ENCODE data around the gene THADA.

The THADA gene

GRCh38 chr2:43425659-43426058, 170.2 kb downstream of the THADA start:
- H3K4me1 ChIP-seq (ENCODE audit: insufficient read depth, low read length, severe bottlenecking), result peaks cover 33% of the 10 kb centered on the region
- no peak overlapping the region for H2AFZ ChIP-seq (ENCODE audit: low read length)
- no peaks in the 10 kb centered on the region for H4K20me1 ChIP-seq (ENCODE audit: insufficient read depth, low read length)
- TF ChIP-seq EZH2 (IDR thresholded peaks at IDR 0.05; ENCODE audit: borderline replicate concordance, low read length) (no peak), CTCF (IDR thresholded peaks at IDR 0.05; ENCODE audit: low read length) (no peak)
- H3K27me3 ChIP-seq (ENCODE audit: insufficient read depth, low read length), result no peaks in the 10 kb centered on the region
- no peaks in the 10 kb centered on the region for H3K79me2 ChIP-seq (ENCODE audit: insufficient read depth, low read length)
- H3K36me3 ChIP-seq (ENCODE audit: insufficient read depth, low read length), result no peaks in the 10 kb centered on the region
- H3K4me2 ChIP-seq (ENCODE audit: low read length), result peak overlapping the region; percentile 57
- H3K9ac ChIP-seq (ENCODE audit: low read length), result peak overlapping the region; percentile 52
- no peaks in the 10 kb centered on the region for H3F3A ChIP-seq (ENCODE audit: insufficient read depth, low read length)
- peak overlapping the region; percentile 93 for H3K27ac ChIP-seq (ENCODE audit: low read depth, low read length, poor library complexity, severe bottlenecking)
- H3K9me3 ChIP-seq (ENCODE audit: low read length), result no peaks in the 10 kb centered on the region
- H3K4me3 ChIP-seq (ENCODE audit: low read depth, low read length, poor library complexity, severe bottlenecking), result no peak overlapping the region
- no peaks in the 10 kb centered on the region for H3K9me2 ChIP-seq (ENCODE audit: low read depth, low read length)

DNA sequence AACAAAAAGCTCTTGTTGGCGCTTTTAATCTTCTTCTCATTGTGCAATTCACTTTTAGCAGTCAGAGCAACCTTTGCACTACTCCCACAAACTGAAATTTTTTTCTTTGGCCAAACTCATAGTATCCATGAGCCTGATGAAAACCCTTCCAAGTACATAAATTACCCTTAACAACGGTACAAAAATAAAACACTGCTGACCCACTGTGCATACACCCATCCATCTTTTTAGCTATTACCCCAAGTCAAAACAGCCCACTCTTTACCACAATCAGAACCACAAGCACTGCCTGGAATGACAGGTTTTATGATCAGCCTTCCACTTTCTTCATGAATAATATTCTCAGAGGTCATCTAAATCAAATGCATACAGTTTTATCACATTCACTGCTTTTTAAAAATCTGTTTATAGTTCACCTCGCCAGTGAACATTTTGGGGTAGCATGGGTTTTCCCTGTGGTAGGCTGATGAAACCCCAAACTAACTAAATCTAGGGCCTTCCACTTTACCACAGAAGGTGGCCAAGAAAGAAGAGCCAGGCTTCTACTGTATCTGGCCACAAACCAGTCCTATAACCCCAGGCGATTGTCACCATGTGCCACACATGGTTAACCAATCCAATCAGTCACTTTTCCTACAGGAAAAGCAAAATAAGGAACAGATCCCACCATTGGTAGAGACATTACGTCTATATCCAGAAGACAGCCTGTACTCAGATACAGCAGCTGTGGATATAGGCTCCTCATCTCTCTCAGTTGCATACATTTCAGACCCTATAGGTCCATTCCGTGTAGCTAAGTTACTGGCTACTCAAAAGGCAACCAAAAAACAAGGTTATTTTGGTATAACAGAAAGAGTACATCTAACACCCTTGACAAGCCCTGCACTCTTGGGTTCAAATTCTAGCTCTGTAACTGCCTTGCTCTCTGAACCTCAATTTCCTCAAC, 171.3 kb downstream of the THADA start:
- no peaks in the 10 kb centered on the region for H3K79me2 ChIP-seq (ENCODE audit: insufficient read depth, low read length)
- H3K9me3 ChIP-seq (ENCODE audit: low read length), result no peaks in the 10 kb centered on the region
- no peaks in the 10 kb centered on the region for H3K36me3 ChIP-seq (ENCODE audit: insufficient read depth, low read length)
- no peaks in the 10 kb centered on the region for H4K20me1 ChIP-seq (ENCODE audit: insufficient read depth, low read length)
- H3F3A ChIP-seq (ENCODE audit: insufficient read depth, low read length), result no peaks in the 10 kb centered on the region
- no peaks in the 10 kb centered on the region for H3K27me3 ChIP-seq (ENCODE audit: insufficient read depth, low read length)
- H3K9me2 ChIP-seq (ENCODE audit: low read depth, low read length), result no peaks in the 10 kb centered on the region
- peaks cover 33% of the 10 kb centered on the region for H3K4me1 ChIP-seq (ENCODE audit: insufficient read depth, low read length, severe bottlenecking)
- TF ChIP-seq EZH2 (IDR thresholded peaks at IDR 0.05; ENCODE audit: borderline replicate concordance, low read length) (no peak), CTCF (IDR thresholded peaks at IDR 0.05; ENCODE audit: low read length) (no peak)
- H3K27ac ChIP-seq (ENCODE audit: low read depth, low read length, poor library complexity, severe bottlenecking), result peak overlapping the region; percentile 93
- no peak overlapping the region for H3K9ac ChIP-seq (ENCODE audit: low read length)
- no peak overlapping the region; the same call in 1 of the 2 replicates for H3K4me2 ChIP-seq (ENCODE audit: low read length)
- H3K4me3 ChIP-seq (ENCODE audit: low read depth, low read length, poor library complexity, severe bottlenecking), result no peak overlapping the region
- H2AFZ ChIP-seq (ENCODE audit: low read length), result no peak overlapping the region

GRCh38 chr2:43423941-43424261, 171.9 kb downstream of the THADA start:
- Histone ChIP-seq H3K4me1 (ENCODE audit: insufficient read depth, low read length, severe bottlenecking) (peaks cover 35% of the 10 kb centered on the region), H3K4me2 (ENCODE audit: low read length) (no peak overlapping the region), H3K27ac (ENCODE audit: low read depth, low read length, poor library complexity, severe bottlenecking) (peak overlapping the region; percentile 29), H3K4me3 (ENCODE audit: low read depth, low read length, poor library complexity, severe bottlenecking) (no peak overlapping the region), H3K36me3 (ENCODE audit: insufficient read depth, low read length) (no peaks in the 10 kb centered on the region), H3F3A (ENCODE audit: insufficient read depth, low read length) (no peaks in the 10 kb centered on the region), H3K79me2 (ENCODE audit: insufficient read depth, low read length) (no peaks in the 10 kb centered on the region), H2AFZ (ENCODE audit: low read length) (no peak overlapping the region), H4K20me1 (ENCODE audit: insufficient read depth, low read length) (no peaks in the 10 kb centered on the region), H3K9ac (ENCODE audit: low read length) (no peak overlapping the region), H3K27me3 (ENCODE audit: insufficient read depth, low read length) (no peaks in the 10 kb centered on the region), H3K9me2 (ENCODE audit: low read depth, low read length) (no peaks in the 10 kb centered on the region), H3K9me3 (ENCODE audit: low read length) (no peaks in the 10 kb centered on the region)
- TF ChIP-seq EZH2 (IDR thresholded peaks at IDR 0.05; ENCODE audit: borderline replicate concordance, low read length), result no peak
